K562 (cell line): ENCODE measurements around the gene SCGB1A1. TPM values are rescaled to one million over a fixed set of nuclear protein-coding genes. Genes with fewer than 3 reads are reported as not detected.

Experiments
- CREBBP ChIP-seq: IDR thresholded peaks from one replicate; pipeline ENCODE4 v1.6.1; 2012; ENCODE audit warnings: low read depth, mild to moderate bottlenecking, control low read depth, inconsistent platforms, low read length
- TCF7 ChIP-seq: sonication (generic); IDR thresholded peaks from 2 replicates; pipeline ENCODE4 v1.6.1; 2016; ENCODE audit warnings: antibody characterized with exemption, borderline replicate concordance
- ZNF778 ChIP-seq: fragments of 450-650 bp; formaldehyde crosslinking; IDR thresholded peaks from 2 replicates; pipeline ENCODE4 v1.4.0; 2020; ENCODE audit warnings: mild to moderate bottlenecking, moderate library complexity
- polyA plus RNA-seq, 8 experiments: library from polyadenylated mRNA; depleted of rRNA in 4 of 8; stranded (reverse) in 5 of 8; unstranded in 3 of 8; fragments of >200 nt; fragmentation: Nextera tagmentation in 2 of 8; fragmentation: Illumina TruSeq in 1 of 8; extraction: Ambion mirVana in 2 of 8; extraction: Trizol in 1 of 8; gene quantifications; 2 replicates each; pipeline versions ENCODE4 v1.2.1 to v1.2.3, GENCODE V29; 2011 to 2014; ENCODE audit warnings: inconsistent platforms in 1 of 8, missing spikeins in 1 of 8
- total RNA-seq, 7 experiments: library from RNA; depleted of rRNA in 6 of 7; stranded (reverse); fragments of >200 nt in 6 of 7; fragmentation: Illumina TruSeq in 2 of 7; extraction: Trizol in 2 of 7; gene quantifications; 2 replicates each; pipeline versions ENCODE4 v1.2.1 to v1.2.3, GENCODE V29; 2011 to 2021; ENCODE audit warnings: low replicate concordance in 1 of 7
- TF ChIP-seq, protein P1 (sequence below), 2 experiments: fragments of 450-650 bp; IDR thresholded peaks; 2 replicates each; pipeline ENCODE4 v1.6.1; 2016; ENCODE audit warnings: mild to moderate bottlenecking in 2 of 2, borderline replicate concordance in 1 of 2, low read depth in 1 of 2, moderate library complexity in 1 of 2

Gene SCGB1A1
- total and polyA plus RNA-seq, 9 of the 15 experiments (the other 6 are each of a cell fraction or from before 2014, with no cell fraction given), result 0.55 TPM; not detected in 8

GRCh38 chr11:62437616-62438015 is 18.8 kb downstream of the SCGB1A1 start (continued):
- TF ChIP-seq, protein P1, sequence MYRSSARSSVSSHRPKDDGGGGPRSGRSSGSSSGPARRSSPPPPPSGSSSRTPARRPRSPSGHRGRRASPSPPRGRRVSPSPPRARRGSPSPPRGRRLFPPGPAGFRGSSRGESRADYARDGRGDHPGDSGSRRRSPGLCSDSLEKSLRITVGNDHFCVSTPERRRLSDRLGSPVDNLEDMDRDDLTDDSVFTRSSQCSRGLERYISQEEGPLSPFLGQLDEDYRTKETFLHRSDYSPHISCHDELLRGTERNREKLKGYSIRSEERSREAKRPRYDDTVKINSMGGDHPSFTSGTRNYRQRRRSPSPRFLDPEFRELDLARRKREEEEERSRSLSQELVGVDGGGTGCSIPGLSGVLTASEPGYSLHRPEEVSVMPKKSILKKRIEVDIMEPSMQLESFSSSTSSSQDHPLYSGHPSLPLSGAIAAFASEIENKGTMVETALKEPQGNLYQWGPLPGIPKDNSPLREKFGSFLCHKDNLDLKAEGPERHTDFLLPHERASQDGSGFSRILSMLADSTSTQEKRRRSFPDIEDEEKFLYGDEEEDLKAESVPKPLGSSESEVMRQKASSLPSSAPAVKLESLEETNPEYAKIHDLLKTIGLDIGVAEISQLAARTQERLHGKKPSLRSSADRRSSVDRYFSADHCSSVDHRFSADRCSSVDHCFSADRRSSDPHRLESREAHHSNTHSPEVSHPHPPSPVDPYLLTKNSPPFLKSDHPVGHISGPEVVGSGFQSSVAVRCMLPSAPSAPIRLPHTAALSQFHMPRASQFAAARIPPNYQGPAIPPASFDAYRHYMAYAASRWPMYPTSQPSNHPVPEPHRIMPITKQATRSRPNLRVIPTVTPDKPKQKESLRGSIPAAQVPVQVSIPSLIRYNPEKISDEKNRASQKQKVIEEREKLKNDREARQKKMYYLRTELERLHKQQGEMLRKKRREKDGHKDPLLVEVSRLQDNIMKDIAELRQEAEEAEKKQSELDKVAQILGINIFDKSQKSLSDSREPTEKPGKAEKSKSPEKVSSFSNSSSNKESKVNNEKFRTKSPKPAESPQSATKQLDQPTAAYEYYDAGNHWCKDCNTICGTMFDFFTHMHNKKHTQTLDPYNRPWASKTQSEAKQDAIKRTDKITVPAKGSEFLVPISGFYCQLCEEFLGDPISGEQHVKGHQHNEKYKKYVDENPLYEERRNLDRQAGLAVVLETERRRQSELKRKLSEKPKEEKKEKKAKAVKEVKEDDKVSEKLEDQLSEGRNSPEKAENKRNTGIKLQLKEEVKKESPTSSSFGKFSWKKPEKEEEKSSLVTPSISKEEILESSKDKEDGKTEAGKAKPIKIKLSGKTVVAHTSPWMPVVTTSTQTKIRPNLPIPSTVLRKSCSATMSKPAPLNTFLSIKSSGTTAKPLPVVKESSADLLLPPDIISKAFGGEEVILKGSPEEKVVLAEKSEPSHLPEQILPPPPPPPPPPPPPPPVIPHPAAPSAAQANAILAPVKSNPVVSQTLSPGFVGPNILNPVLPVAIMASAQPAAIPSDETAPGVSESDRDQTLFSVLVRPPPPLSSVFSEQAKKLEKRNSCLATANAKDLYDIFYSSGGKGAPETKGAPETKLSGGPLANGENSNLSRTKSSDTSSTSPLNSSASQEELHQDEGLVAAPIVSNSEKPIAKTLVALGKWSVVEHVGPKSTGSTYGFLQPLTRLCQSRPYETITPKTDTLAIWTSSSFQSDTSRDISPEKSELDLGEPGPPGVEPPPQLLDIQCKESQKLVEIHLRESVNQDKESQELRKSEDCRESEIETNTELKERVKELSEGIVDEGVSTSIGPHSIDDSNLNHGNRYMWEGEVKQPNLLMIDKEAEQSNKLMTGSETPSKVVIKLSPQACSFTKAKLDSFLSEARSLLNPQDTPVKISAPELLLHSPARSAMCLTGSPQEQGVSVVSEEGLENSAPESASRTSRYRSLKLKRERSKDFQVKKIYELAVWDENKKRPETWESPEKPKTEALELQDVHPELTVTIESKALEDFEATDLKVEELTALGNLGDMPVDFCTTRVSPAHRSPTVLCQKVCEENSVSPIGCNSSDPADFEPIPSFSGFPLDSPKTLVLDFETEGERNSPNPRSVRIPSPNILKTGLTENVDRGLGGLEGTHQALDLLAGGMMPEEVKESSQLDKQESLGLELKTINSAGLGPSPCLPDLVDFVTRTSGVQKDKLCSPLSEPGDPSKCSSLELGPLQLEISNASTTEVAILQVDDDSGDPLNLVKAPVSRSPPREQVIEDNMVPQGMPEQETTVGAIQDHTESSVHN (IDR thresholded peaks at IDR 0.05; ENCODE audit: borderline replicate concordance in 1 of 2, low read depth in 1 of 2), result no peak
- TF ChIP-seq TCF7 (no peak), ZNF778 (CRISPR knock-in tag) (no peak), CREBBP (no peak)
